Measurements from ENCODE around the gene ABCB10.

DNA sequence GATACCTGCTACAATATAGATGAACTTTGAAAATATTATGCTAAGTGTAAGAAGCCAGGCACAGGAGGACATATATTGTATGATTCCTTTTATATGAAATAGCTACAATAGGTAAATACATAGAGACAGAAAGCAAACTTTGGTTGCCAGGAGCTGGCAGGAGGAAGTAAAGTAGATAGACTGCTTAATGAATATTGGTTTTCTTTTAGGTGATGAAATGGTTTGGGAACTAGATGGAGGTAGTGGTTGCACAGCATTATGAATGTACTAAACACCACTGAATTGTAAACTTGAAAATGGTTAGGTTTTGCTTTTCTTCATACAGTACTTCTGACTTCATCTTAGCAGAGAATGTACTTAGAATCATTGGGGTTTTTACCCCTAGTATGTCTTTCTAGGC, 21.5 kb downstream of the ABCB10 start:
- no peak for TF ChIP-seq CTCF (IDR thresholded peaks at IDR 0.05; ENCODE audit: insufficient read depth, low read depth, low read length)
- no peak for TF ChIP-seq EZH2 (IDR thresholded peaks at IDR 0.05; ENCODE audit: insufficient read depth, low read length)

Data from astrocyte (in vitro differentiated cells and primary cell).